ENCODE results near the gene NFIA. TPM values are rescaled to one million over a fixed set of nuclear protein-coding genes. Genes with fewer than 3 reads are reported as not detected.

The NFIA gene
- total RNA-seq, 1 experiment from 2014 or later = 12.3 TPM

DNA sequence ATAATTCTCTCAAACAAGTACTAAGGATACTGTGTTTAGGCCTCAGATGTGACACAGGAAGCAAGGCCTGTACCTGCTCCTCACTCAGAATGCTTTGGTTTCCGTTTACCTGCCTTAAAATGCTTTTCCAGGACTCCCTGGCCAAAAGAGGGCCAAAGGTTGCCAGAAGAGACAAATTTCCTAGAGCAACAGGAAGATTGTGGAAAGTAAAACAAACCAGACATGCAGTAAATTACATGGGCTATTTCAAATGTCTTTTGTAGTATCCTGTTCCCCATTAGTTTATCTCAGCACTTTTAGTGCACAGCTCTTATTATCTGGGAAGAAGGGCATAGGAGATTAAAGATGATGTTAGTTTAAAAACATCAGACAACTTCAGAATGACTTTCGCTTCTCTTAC, 280.0 kb downstream of the NFIA start:
- DNase-seq (ENCODE audit: low spot score) = no peak

DNA sequence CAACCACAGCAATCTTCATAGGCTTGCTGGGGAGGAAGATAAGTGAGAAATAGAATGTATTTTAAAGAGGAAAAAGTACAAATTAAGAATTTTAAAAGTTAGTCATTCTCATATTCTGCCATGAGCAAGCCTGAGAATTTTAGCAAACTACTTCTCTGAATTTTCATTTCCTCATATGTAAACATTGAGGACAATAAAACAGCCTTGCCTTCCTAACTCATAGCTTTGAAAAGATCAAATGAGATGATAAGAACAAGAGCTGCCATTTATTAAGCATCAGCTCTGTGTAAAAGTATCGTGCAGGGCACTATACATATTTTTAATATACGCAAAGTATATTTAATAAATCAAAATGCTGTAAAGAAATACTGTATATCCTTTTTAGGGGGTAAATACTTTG, 286.0 kb downstream of the NFIA start:
- peak; percentile 47 for DNase-seq (ENCODE audit: low spot score)

- DNase-seq (ENCODE audit: low spot score) = no peak
Measured at GRCh38 chr1:61368876-61369275, 286.5 kb downstream of the NFIA start.

- DNase-seq (ENCODE audit: low spot score) = no peak
Measured at GRCh38 chr1:61370177-61370912, 288.0 kb downstream of the NFIA start.

- no peak for DNase-seq (ENCODE audit: low spot score)
Measured at GRCh38 chr1:61370913-61371279, 288.5 kb downstream of the NFIA start.

- no peak for DNase-seq (ENCODE audit: low spot score)
Measured at GRCh38 chr1:61372944-61373343, 290.6 kb downstream of the NFIA start.

GRCh38 chr1:61374156-61374555, 291.8 kb downstream of the NFIA start:
- DNase-seq (ENCODE audit: low spot score) = no peak

DNA sequence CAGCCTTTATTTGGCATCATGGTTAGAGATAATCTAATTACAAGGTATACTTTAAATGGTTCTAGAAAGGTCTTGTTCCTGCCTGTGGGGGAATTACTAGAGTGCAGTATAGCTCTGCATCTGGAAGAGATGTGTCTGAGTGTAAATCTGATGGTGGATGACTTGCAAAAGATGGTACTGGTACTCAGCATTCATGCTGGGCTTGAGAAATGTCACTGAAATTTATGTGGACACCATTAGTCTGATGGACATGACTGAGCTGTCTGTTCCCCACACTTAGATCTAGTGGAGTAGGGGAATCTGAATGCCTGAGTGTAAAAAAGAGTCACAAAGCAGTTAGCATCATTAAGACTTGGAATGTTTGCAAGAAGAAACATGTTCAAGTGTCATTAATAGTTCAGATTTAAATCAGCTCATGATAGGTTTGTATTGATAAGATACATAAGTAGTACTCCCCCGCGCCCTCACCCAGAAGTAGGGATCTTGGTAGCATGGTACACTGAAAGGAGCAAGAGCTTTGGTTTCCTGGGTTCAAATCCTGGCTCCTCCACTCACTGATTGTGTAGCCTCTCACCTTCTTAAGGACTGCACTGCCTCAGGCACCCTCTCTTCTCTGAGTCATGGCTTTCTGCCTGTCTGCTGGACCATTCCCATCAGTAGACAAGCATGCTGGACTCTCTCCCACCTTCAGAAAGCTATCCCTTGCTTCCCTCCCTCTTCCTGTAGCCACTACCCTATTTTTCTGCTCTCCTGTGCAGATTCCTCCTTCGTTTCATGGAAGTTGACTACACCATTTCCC, 292.9 kb downstream of the NFIA start:
- DNase-seq (ENCODE audit: low spot score) = no peak

- DNase-seq (ENCODE audit: low spot score) = no peak
Measured at GRCh38 chr1:61376151-61376550, 293.8 kb downstream of the NFIA start.

GRCh38 chr1:61377242-61377958, 295.0 kb downstream of the NFIA start:
- no peak for DNase-seq (ENCODE audit: low spot score)

DNA sequence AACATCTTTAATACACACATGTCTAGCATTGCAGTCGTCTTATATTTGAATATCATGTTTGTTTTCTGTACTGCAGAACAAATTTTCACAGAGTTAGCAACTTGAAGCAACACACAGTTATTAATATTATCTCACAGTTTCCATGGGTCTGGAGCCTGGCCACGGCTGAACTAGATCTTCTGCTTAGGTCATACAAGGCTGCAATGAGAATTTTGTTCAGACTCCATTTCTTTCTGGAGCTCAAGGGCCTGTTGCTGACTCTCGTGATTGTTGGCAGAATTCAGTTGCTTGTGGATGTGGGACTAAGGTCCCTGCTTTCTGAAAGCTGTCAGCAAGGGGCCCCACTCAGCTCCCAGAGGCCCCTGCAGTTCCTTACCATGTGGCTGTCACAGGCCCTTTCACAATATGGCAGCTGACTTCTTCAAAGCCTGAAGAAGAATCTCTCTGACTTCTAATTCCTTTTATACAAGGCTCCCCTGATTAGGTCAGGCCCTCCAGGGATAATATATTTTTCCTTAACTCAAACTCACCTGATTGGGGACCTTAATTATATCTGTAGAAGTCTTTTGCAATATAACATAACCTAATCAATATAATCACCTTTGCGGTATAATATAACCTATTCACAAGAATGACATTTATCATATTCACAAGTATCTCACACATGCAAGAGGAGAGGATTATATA, 296.3 kb downstream of the NFIA start:
- no peak for DNase-seq (ENCODE audit: low spot score)

- no peak for DNase-seq (ENCODE audit: low spot score)
Measured at GRCh38 chr1:61379693-61380092, 297.3 kb downstream of the NFIA start.

DNA sequence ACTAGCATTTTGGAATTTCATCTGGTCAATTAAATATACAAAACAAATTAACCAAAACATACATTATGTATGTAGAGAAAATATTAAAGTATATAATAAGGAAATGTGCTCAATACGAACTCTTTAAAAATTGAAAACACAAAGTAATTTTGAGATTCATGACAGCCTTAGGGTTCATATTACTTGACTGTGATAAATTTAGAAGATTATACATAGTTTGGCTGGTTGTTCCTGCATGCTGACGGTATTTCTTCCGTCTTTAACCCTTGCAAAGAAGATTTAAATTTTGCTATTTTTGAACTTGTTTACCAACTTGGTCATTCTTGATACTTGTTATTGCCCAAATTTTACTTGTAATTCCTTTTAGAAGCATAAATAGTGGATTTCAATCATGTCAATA, 298.2 kb downstream of the NFIA start:
- no peak for DNase-seq (ENCODE audit: low spot score)

- DNase-seq (ENCODE audit: low spot score) = no peak
Measured at GRCh38 chr1:61386323-61386722, 304.0 kb downstream of the NFIA start.

- DNase-seq (ENCODE audit: low spot score) = no peak
Measured at GRCh38 chr1:61386770-61387169, 304.4 kb downstream of the NFIA start.

DNA sequence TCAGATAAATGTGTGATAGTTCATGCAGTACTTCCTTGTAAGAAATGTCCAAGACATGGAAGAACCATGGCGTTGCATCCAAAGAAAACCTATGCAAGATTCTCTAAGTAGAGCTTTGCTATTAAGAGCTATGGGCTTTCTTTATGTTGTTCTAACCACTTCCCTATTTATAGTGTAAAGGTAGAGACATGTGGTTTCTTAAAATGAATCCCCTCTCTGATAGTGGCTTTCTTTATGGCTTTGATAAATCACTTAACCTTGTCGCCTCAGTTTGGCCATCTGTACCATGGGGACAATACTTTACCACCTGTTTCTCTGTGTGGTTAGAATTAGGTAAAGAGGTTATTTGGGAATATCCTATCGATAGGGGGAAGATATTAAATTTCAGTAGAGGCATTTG, 305.5 kb downstream of the NFIA start:
- no peak for DNase-seq (ENCODE audit: low spot score)

- DNase-seq (ENCODE audit: low spot score) = no peak
Measured at GRCh38 chr1:61388566-61388965, 306.2 kb downstream of the NFIA start.

- no peak for DNase-seq (ENCODE audit: low spot score)
Measured at GRCh38 chr1:61389194-61389925, 307.0 kb downstream of the NFIA start.

- no peak for DNase-seq (ENCODE audit: low spot score)
Measured at GRCh38 chr1:61389926-61390845, 307.8 kb downstream of the NFIA start.

DNA sequence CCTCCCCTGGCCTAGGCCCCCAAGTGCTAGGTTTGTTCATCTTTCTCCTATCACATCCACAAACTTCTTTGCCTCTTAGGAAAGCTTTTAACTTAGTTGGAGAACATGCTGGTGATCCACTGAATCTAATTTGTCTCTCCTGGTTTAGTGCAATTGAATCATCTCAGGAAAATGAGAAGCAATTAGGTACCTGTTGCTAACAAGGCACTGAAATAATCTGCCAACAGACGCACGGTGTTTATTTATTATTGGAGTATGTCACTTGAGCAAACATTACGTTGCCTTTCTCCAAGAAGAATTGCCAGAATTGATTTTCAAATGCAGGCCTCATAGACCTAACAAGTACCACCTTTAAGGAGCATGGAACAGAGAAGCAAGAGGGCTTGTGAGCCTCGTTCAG, 309.4 kb downstream of the NFIA start:
- DNase-seq (ENCODE audit: low spot score) = no peak
